Neutrophil (primary cell): ENCODE data around the gene TFEC.

Experiments
- H3K27ac ChIP-seq: fragments of 200-600 bp; sonication (generic); 2 replicates; pipeline ENCODE4 v1.5.1; 2016; ENCODE audit warnings: mild to moderate bottlenecking, moderate library complexity
- H3K27me3 ChIP-seq: fragments of 200-600 bp; sonication (generic); 2 replicates; pipeline ENCODE4 v1.6.0; 2016; ENCODE audit warnings: mild to moderate bottlenecking
- H3K36me3 ChIP-seq: fragments of 200-600 bp; sonication (generic); 2 replicates; pipeline ENCODE4 v1.5.1; 2017
- H3K4me1 ChIP-seq, 2 experiments: fragments of 200-600 bp in 1 of 2; sonication (generic) in 1 of 2; 1 replicate in 1 of 2; 2 replicates in 1 of 2; pipeline versions ENCODE4 v1.5.1 to v1.6.1; 2013 to 2016; ENCODE audit warnings: low read depth in 1 of 2, low read length in 1 of 2, mild to moderate bottlenecking in 1 of 2, moderate library complexity in 1 of 2; ENCODE audit not compliant: control insufficient read depth in 1 of 2, insufficient read depth in 1 of 2
- H3K4me3 ChIP-seq, 2 experiments: fragments of 200-600 bp in 1 of 2; sonication (generic) in 1 of 2; 1 replicate in 1 of 2; 2 replicates in 1 of 2; pipeline ENCODE4 v1.5.1; 2013 to 2016; ENCODE audit warnings: low read depth in 1 of 2, low read length in 1 of 2, mild to moderate bottlenecking in 1 of 2, moderate library complexity in 1 of 2
- H3K9me3 ChIP-seq: fragments of 200-600 bp; sonication (generic); 2 replicates; pipeline ENCODE4 v1.5.1; 2016
- CTCF ChIP-seq: fragments of 200-600 bp; sonication (generic); IDR thresholded peaks from 2 replicates; pipeline ENCODE4 v1.5.1; 2016; ENCODE audit warnings: antibody characterized with exemption

TFEC gene

GRCh38 chr7:115910541-115911164 lies 119.9 kb downstream of the TFEC start:
- Histone ChIP-seq H3K27ac (no peak overlapping the region), H3K36me3 (no peaks in the 10 kb centered on the region), H3K4me3 (no peak overlapping the region), H3K27me3 (peaks cover 20% of the 10 kb centered on the region), H3K9me3 (no peaks in the 10 kb centered on the region), H3K4me1 (no peaks in the 10 kb centered on the region)
- TF ChIP-seq CTCF: no peak

GRCh38 chr7:115906731-115907130 lies 123.8 kb downstream of the TFEC start:
- no peaks in the 10 kb centered on the region for H3K4me1 ChIP-seq
- no peak overlapping the region for H3K27ac ChIP-seq
- no peak for TF ChIP-seq CTCF
- H3K9me3 ChIP-seq: no peaks in the 10 kb centered on the region
- H3K4me3 ChIP-seq: no peak overlapping the region
- no peaks in the 10 kb centered on the region for H3K36me3 ChIP-seq
- peaks cover 28% of the 10 kb centered on the region for H3K27me3 ChIP-seq

GRCh38 chr7:115889669-115889984 lies 140.9 kb downstream of the TFEC start:
- H3K4me1 ChIP-seq: no peaks in the 10 kb centered on the region
- no peaks in the 10 kb centered on the region for H3K9me3 ChIP-seq
- no peaks in the 10 kb centered on the region for H3K27me3 ChIP-seq
- H3K36me3 ChIP-seq: no peaks in the 10 kb centered on the region
- H3K4me3 ChIP-seq: no peak overlapping the region
- no peak for TF ChIP-seq CTCF
- H3K27ac ChIP-seq: no peak overlapping the region

- Histone ChIP-seq H3K36me3 (no peaks in the 10 kb centered on the region), H3K4me3 (no peak overlapping the region), H3K27ac (no peak overlapping the region), H3K4me1 (no peaks in the 10 kb centered on the region), H3K9me3 (no peaks in the 10 kb centered on the region), H3K27me3 (no peaks in the 10 kb centered on the region)
- no peak for TF ChIP-seq CTCF
These were observed 141.4 kb downstream of the TFEC start for GRCh38 chr7:115888981-115889668.

- no peak for TF ChIP-seq CTCF
- Histone ChIP-seq H3K4me1 (no peaks in the 10 kb centered on the region), H3K9me3 (no peaks in the 10 kb centered on the region), H3K36me3 (no peaks in the 10 kb centered on the region), H3K27ac (no peak overlapping the region), H3K4me3 (no peak overlapping the region), H3K27me3 (no peaks in the 10 kb centered on the region)
These were observed 145.0 kb downstream of the TFEC start for GRCh38 chr7:115885550-115885949.
